ENCODE data around the gene REEP3.

- TF ChIP-seq POLR2A (IDR thresholded peaks at IDR 0.05; ENCODE audit: low read depth, low read length) (no peak), TAF1 (IDR thresholded peaks at IDR 0.05; ENCODE audit: low read depth, low read length) (no peak), POLR2AphosphoS5 (IDR thresholded peaks at IDR 0.05; ENCODE audit: low read depth, low read length) (no peak), PAX5 (IDR thresholded peaks at IDR 0.05; ENCODE audit: insufficient read depth, low read length, severe bottlenecking) (no peak), POU2F2 (IDR thresholded peaks at IDR 0.05; ENCODE audit: low read depth, low read length) (no peak)
Observed at GRCh38 chr10:63536698-63537097, 15.5 kb downstream of the REEP3 start.
